HepG2 (cell line): ENCODE measurements around the gene GRB7. TPM values are rescaled to one million over a fixed set of nuclear protein-coding genes. Genes with fewer than 3 reads are reported as not detected.

Source experiments
- ASH2L ChIP-seq: fragments of 300-600, 200-600 bp; sonication (generic); IDR thresholded peaks from 2 replicates; pipeline ENCODE4 v1.7.0; 2017; ENCODE audit warnings: low read depth, mild to moderate bottlenecking, moderate library complexity, mixed read lengths, low read length; ENCODE audit not compliant: insufficient read length
- EZH2 ChIP-seq: conservative IDR thresholded peaks from 2 replicates; pipeline ENCODE4 v1.6.1; 2012; ENCODE audit warnings: mild to moderate bottlenecking, low read depth, low read length, moderate library complexity
- JARID2 ChIP-seq: sonication (generic); formaldehyde crosslinking; IDR thresholded peaks from 2 replicates; pipeline ENCODE4 v1.8.1; 2023; ENCODE audit warnings: missing genetic modification reagents, inconsistent platforms; ENCODE audit not compliant: insufficient replicate concordance
- JUND ChIP-seq: sonication (generic); formaldehyde crosslinking; IDR thresholded peaks from 2 replicates; pipeline ENCODE4 v1.8.0; 2022; ENCODE audit warnings: mild to moderate bottlenecking, missing genetic modification reagents
- KAT8 ChIP-seq: IDR thresholded peaks from 2 replicates; pipeline ENCODE4 v1.6.1; 2016; ENCODE audit warnings: missing genetic modification reagents, missing compliant biosample characterization
- KLF16 ChIP-seq, 2 experiments: sonication (generic) in 1 of 2; formaldehyde crosslinking in 1 of 2; IDR thresholded peaks; 2 replicates each; pipeline versions ENCODE4 v1.6.1 to v1.8.0; 2016 to 2023; ENCODE audit warnings: missing genetic modification reagents in 2 of 2, missing compliant biosample characterization in 1 of 2
- NCOR1 ChIP-seq: fragments of 200-600 bp; sonication (generic); IDR thresholded peaks from 2 replicates; pipeline ENCODE4 v1.7.0; 2017; ENCODE audit warnings: antibody characterized with exemption, low read length, borderline replicate concordance
- NFYC ChIP-seq: IDR thresholded peaks from 2 replicates; pipeline ENCODE4 v1.6.1; 2016; ENCODE audit warnings: missing genetic modification reagents, missing compliant biosample characterization
- PLRG1 ChIP-seq: fragments of 450-650 bp; conservative IDR thresholded peaks from 2 replicates; pipeline ENCODE4 v1.6.1; 2016
- PRPF4 ChIP-seq: fragments of 200-400 bp; formaldehyde crosslinking; IDR thresholded peaks from 2 replicates; pipeline ENCODE4 v1.6.1; 2016; ENCODE audit warnings: low read length, low read depth; ENCODE audit not compliant: poor library complexity, severe bottlenecking
- RFX3 ChIP-seq: IDR thresholded peaks from 2 replicates; pipeline ENCODE4 v1.6.1; 2016; ENCODE audit warnings: missing biosample characterization, missing genetic modification reagents
- RXRB ChIP-seq: IDR thresholded peaks from 2 replicates; pipeline ENCODE4 v1.6.1; 2016; ENCODE audit warnings: borderline replicate concordance, missing genetic modification reagents, missing compliant biosample characterization
- SOX5 ChIP-seq: IDR thresholded peaks from 2 replicates; pipeline ENCODE4 v1.6.1; 2016; ENCODE audit warnings: borderline replicate concordance
- ZC3H13 ChIP-seq: sonication (generic); formaldehyde crosslinking; IDR thresholded peaks from 2 replicates; pipeline ENCODE4 v1.8.1; 2023; ENCODE audit warnings: mild to moderate bottlenecking, missing genetic modification reagents, moderate library complexity
- ZNF329 ChIP-seq: sonication (generic); formaldehyde crosslinking; IDR thresholded peaks from 2 replicates; pipeline ENCODE4 v1.9.0; 2021; ENCODE audit warnings: low read depth, mild to moderate bottlenecking, missing genetic modification reagents
- ZNF883 ChIP-seq: sonication (generic); formaldehyde crosslinking; IDR thresholded peaks from 2 replicates; pipeline ENCODE4 v1.5.1; 2020; ENCODE audit warnings: mild to moderate bottlenecking, missing genetic modification reagents; ENCODE audit errors: not compliant biosample characterization
- polyA plus RNA-seq, 8 experiments: library from polyadenylated mRNA; depleted of rRNA in 3 of 8; stranded (reverse) in 7 of 8; unstranded in 1 of 8; fragments of >200 nt; fragmentation: Illumina TruSeq in 4 of 8; extraction: Trizol in 4 of 8; gene quantifications; 2 replicates each; pipeline versions ENCODE4 v1.2.1 to v1.2.3, GENCODE V29; 2011 to 2016; ENCODE audit warnings: low read depth in 4 of 8, missing spikeins in 1 of 8, mixed read lengths in 1 of 8; ENCODE audit not compliant: insufficient read depth in 1 of 8
- total RNA-seq, 5 experiments: library from RNA; depleted of rRNA; stranded (reverse); fragments of >200 nt; fragmentation: Illumina TruSeq; extraction: Trizol; gene quantifications; 2 replicates each; pipeline ENCODE4 v1.2.3, GENCODE V29; 2016; ENCODE audit warnings: low read depth in 1 of 5
- TF ChIP-seq, protein P1 (sequence below): sonication (generic); formaldehyde crosslinking; IDR thresholded peaks from 2 replicates; pipeline ENCODE4 v1.5.0; 2020; ENCODE audit warnings: mild to moderate bottlenecking, missing genetic modification reagents
- TF ChIP-seq, protein P2 (sequence below): IDR thresholded peaks from 2 replicates; pipeline ENCODE4 v1.6.1; 2016; ENCODE audit warnings: missing compliant biosample characterization, missing genetic modification reagents, borderline replicate concordance
- TF ChIP-seq, protein P3 (sequence below): sonication (generic); formaldehyde crosslinking; IDR thresholded peaks from 2 replicates; pipeline ENCODE4 v1.4.0; 2020; ENCODE audit warnings: mild to moderate bottlenecking, missing genetic modification reagents
- TF ChIP-seq, protein P4 (sequence below): sonication (generic); formaldehyde crosslinking; IDR thresholded peaks from 2 replicates; pipeline ENCODE4 v1.8.0; 2022; ENCODE audit warnings: mild to moderate bottlenecking, missing genetic modification reagents, moderate library complexity
- TF ChIP-seq, protein P5 (sequence below): conservative IDR thresholded peaks from 2 replicates; pipeline ENCODE4 v1.6.1; 2018; ENCODE audit warnings: missing genetic modification reagents
- TF ChIP-seq, protein P6 (sequence below): sonication (generic); formaldehyde crosslinking; IDR thresholded peaks from 2 replicates; pipeline ENCODE4 v1.4.0; 2020; ENCODE audit warnings: low read depth, mild to moderate bottlenecking, missing genetic modification reagents

GRB7 gene
- total and polyA plus RNA-seq, 2 of the 13 experiments (the other 11 are each of a cell fraction or from before 2014, with no cell fraction given), result 60.2 to 77.7 TPM

DNA sequence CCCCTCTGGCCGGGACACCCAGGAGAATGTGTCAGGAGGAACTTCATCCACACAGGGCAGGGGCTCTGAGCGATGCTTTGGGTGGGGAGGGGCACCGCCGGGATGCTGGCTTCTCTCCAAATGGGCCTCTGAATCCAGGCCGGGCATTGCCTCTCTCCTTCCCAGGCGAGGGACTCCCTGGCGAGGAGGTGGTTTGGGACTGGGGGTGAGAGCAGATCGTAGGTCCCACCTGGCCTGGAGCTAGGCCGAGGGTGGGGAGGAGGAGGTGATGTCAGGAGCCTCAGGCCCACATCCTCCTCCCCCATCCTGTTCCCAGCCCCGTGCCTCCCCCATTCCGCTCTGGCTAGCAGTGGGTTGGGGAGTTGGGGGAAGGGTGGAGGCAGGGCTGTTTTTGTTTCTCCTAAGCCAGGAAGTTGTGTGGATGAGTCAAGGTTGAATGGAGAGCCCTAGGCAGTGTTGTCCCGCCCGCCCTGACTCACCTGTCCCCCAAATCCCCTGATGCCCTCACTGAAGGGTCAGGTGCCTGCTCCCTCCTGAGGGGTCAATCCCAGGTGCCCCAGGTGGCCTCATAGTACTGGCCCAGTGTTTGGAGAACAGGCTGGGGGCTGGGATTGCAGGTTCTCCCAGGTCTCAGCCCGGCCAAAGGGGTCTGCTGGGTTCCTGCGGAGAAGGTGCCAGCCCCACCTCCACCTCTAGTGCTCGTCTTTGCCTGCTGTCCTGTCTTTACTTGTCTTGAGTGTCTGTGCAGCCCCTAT, 2.8 kb downstream of the GRB7 start (continued):
- TF ChIP-seq, protein P1, sequence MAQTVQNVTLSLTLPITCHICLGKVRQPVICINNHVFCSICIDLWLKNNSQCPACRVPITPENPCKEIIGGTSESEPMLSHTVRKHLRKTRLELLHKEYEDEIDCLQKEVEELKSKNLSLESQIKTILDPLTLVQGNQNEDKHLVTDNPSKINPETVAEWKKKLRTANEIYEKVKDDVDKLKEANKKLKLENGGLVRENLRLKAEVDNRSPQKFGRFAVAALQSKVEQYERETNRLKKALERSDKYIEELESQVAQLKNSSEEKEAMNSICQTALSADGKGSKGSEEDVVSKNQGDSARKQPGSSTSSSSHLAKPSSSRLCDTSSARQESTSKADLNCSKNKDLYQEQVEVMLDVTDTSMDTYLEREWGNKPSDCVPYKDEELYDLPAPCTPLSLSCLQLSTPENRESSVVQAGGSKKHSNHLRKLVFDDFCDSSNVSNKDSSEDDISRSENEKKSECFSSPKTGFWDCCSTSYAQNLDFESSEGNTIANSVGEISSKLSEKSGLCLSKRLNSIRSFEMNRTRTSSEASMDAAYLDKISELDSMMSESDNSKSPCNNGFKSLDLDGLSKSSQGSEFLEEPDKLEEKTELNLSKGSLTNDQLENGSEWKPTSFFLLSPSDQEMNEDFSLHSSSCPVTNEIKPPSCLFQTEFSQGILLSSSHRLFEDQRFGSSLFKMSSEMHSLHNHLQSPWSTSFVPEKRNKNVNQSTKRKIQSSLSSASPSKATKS (CRISPR knock-in tag), result no peak
- TF ChIP-seq JARID2 (CRISPR knock-in tag) (no peak), ASH2L (no peak), RXRB (CRISPR knock-in tag) (peak; percentile 89), NFYC (CRISPR knock-in tag) (no peak), PRPF4 (peak; percentile 97), NCOR1 (no peak), RFX3 (CRISPR knock-in tag) (no peak), KAT8 (CRISPR knock-in tag) (peak; percentile 83), JUND (CRISPR knock-in tag) (peak; percentile 38; the same call in 1 of the 2 replicates), ZC3H13 (peak; percentile 79), SOX5 (CRISPR knock-in tag) (peak; percentile 54; the same call in 1 of the 2 replicates), EZH2 (no peak), ZNF883 (CRISPR knock-in tag) (no peak), PLRG1 (no peak), KLF16 (CRISPR knock-in tag; IDR thresholded peaks at IDR 0.05) (peak in 1 of 2 experiments; percentile 20; a peak in 1 of 4 replicates), ZNF329 (CRISPR knock-in tag) (peak; percentile 52; the same call in 1 of the 2 replicates)
- TF ChIP-seq, protein P2, sequence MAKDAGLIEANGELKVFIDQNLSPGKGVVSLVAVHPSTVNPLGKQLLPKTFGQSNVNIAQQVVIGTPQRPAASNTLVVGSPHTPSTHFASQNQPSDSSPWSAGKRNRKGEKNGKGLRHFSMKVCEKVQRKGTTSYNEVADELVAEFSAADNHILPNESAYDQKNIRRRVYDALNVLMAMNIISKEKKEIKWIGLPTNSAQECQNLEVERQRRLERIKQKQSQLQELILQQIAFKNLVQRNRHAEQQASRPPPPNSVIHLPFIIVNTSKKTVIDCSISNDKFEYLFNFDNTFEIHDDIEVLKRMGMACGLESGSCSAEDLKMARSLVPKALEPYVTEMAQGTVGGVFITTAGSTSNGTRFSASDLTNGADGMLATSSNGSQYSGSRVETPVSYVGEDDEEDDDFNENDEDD (CRISPR knock-in tag), result no peak
- TF ChIP-seq, protein P3, sequence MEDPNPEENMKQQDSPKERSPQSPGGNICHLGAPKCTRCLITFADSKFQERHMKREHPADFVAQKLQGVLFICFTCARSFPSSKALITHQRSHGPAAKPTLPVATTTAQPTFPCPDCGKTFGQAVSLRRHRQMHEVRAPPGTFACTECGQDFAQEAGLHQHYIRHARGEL (CRISPR knock-in tag), result no peak
- TF ChIP-seq, protein P4, sequence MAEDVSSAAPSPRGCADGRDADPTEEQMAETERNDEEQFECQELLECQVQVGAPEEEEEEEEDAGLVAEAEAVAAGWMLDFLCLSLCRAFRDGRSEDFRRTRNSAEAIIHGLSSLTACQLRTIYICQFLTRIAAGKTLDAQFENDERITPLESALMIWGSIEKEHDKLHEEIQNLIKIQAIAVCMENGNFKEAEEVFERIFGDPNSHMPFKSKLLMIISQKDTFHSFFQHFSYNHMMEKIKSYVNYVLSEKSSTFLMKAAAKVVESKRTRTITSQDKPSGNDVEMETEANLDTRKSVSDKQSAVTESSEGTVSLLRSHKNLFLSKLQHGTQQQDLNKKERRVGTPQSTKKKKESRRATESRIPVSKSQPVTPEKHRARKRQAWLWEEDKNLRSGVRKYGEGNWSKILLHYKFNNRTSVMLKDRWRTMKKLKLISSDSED (CRISPR knock-in tag), result no peak
- TF ChIP-seq, protein P5, sequence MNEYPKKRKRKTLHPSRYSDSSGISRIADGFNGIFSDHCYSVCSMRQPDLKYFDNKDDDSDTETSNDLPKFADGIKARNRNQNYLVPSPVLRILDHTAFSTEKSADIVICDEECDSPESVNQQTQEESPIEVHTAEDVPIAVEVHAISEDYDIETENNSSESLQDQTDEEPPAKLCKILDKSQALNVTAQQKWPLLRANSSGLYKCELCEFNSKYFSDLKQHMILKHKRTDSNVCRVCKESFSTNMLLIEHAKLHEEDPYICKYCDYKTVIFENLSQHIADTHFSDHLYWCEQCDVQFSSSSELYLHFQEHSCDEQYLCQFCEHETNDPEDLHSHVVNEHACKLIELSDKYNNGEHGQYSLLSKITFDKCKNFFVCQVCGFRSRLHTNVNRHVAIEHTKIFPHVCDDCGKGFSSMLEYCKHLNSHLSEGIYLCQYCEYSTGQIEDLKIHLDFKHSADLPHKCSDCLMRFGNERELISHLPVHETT (CRISPR knock-in tag), result no peak; the same call in none of the 2 replicates
- TF ChIP-seq, protein P6, sequence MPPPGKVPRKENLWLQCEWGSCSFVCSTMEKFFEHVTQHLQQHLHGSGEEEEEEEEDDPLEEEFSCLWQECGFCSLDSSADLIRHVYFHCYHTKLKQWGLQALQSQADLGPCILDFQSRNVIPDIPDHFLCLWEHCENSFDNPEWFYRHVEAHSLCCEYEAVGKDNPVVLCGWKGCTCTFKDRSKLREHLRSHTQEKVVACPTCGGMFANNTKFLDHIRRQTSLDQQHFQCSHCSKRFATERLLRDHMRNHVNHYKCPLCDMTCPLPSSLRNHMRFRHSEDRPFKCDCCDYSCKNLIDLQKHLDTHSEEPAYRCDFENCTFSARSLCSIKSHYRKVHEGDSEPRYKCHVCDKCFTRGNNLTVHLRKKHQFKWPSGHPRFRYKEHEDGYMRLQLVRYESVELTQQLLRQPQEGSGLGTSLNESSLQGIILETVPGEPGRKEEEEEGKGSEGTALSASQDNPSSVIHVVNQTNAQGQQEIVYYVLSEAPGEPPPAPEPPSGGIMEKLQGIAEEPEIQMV (CRISPR knock-in tag), result no peak
